Neural progenitor cell (in vitro differentiated cells): Measurements from ENCODE around the gene HSD11B2. TPM values are rescaled to one million over a fixed set of nuclear protein-coding genes. Genes with fewer than 3 reads are reported as not detected.

Experiments used
- DNase-seq: peaks from one replicate; pipeline ENCODE4 v3.0.0-alpha.2; 2016; ENCODE audit warnings: low spot score
- H2AFZ ChIP-seq: fragments of 200-600 bp; sonication (generic); replicated peaks from 2 replicates; pipeline ENCODE4 v1.6.1; 2016; ENCODE audit warnings: antibody characterized with exemption
- H3F3A ChIP-seq: fragments of 200-600 bp; sonication (generic); 2 replicates; pipeline ENCODE4 v1.6.1; 2016; ENCODE audit warnings: antibody characterized with exemption, low read depth
- H3K27ac ChIP-seq: fragments of 200-600 bp; sonication (generic); 2 replicates; pipeline ENCODE4 v1.5.1; 2016; ENCODE audit warnings: mild to moderate bottlenecking
- H3K27me3 ChIP-seq: fragments of 200-600 bp; sonication (generic); 2 replicates; pipeline ENCODE4 v1.6.1; 2016; ENCODE audit warnings: mild to moderate bottlenecking, moderate library complexity
- H3K36me3 ChIP-seq: fragments of 200-600 bp; sonication (generic); 2 replicates; pipeline ENCODE4 v1.5.1; 2016
- H3K4me1 ChIP-seq: fragments of 200-600 bp; sonication (generic); 2 replicates; pipeline ENCODE4 v1.6.1; 2016; ENCODE audit warnings: mixed run types
- H3K4me2 ChIP-seq: fragments of 200-600 bp; sonication (generic); 2 replicates; pipeline ENCODE4 v1.6.1; 2016
- H3K4me3 ChIP-seq: fragments of 200-600 bp; sonication (generic); 2 replicates; pipeline ENCODE4 v1.5.1; 2016
- H3K79me2 ChIP-seq: fragments of 200-600 bp; sonication (generic); 2 replicates; pipeline ENCODE4 v1.6.1; 2016; ENCODE audit warnings: low read depth
- H3K9ac ChIP-seq: fragments of 200-600 bp; sonication (generic); 2 replicates; pipeline ENCODE4 v1.6.1; 2016
- H3K9me3 ChIP-seq: fragments of 200-600 bp; sonication (generic); 2 replicates; pipeline ENCODE4 v1.5.1; 2016; ENCODE audit warnings: low read depth
- H4K20me1 ChIP-seq: fragments of 200-600 bp; sonication (generic); 2 replicates; pipeline ENCODE4 v1.6.1; 2016; ENCODE audit warnings: low read depth
- H3K27ac Mint-ChIP-seq: 3 replicates; pipeline ENCODE4 v1.8.0; 2021; ENCODE audit warnings: mixed read lengths
- H3K27me3 Mint-ChIP-seq: 2 replicates; pipeline ENCODE4 v1.8.0; 2022; ENCODE audit warnings: low read depth, mild to moderate bottlenecking, inconsistent platforms, moderate library complexity, mixed read lengths; ENCODE audit not compliant: insufficient read depth
- H3K36me3 Mint-ChIP-seq: 3 replicates; pipeline ENCODE4 v1.8.0; 2021; ENCODE audit warnings: mixed read lengths
- H3K4me1 Mint-ChIP-seq: 3 replicates; pipeline ENCODE4 v1.8.0; 2021; ENCODE audit warnings: mixed read lengths
- H3K4me3 Mint-ChIP-seq: 3 replicates; pipeline ENCODE4 v1.8.0; 2021; ENCODE audit warnings: mild to moderate bottlenecking, moderate library complexity, mixed read lengths
- H3K9me3 Mint-ChIP-seq: 3 replicates; pipeline ENCODE4 v1.8.0; 2020; ENCODE audit warnings: mixed read lengths
- EZH2 ChIP-seq: fragments of 200-600 bp; sonication (generic); IDR thresholded peaks from 2 replicates; pipeline ENCODE4 v1.6.1; 2017; ENCODE audit warnings: antibody characterized with exemption, mild to moderate bottlenecking, moderate library complexity
- EZH2phosphoT487 ChIP-seq: fragments of 200-600 bp; sonication (generic); IDR thresholded peaks from 2 replicates; pipeline ENCODE4 v1.6.1; 2017; ENCODE audit warnings: antibody characterized with exemption
- total RNA-seq: library from RNA; depleted of rRNA; stranded (reverse); fragments of >200 nt; gene quantifications from 2 replicates; pipeline ENCODE4 v1.2.3, GENCODE V29; 2015; ENCODE audit warnings: low replicate concordance
- TF ChIP-seq, protein P1 (sequence below): fragments of 200-600 bp; sonication (generic); IDR thresholded peaks from 2 replicates; pipeline ENCODE4 v1.5.1; 2017; ENCODE audit warnings: antibody characterized with exemption, mild to moderate bottlenecking

The HSD11B2 gene
- total RNA-seq, 1 donor from 2014 or later: not detected

DNA sequence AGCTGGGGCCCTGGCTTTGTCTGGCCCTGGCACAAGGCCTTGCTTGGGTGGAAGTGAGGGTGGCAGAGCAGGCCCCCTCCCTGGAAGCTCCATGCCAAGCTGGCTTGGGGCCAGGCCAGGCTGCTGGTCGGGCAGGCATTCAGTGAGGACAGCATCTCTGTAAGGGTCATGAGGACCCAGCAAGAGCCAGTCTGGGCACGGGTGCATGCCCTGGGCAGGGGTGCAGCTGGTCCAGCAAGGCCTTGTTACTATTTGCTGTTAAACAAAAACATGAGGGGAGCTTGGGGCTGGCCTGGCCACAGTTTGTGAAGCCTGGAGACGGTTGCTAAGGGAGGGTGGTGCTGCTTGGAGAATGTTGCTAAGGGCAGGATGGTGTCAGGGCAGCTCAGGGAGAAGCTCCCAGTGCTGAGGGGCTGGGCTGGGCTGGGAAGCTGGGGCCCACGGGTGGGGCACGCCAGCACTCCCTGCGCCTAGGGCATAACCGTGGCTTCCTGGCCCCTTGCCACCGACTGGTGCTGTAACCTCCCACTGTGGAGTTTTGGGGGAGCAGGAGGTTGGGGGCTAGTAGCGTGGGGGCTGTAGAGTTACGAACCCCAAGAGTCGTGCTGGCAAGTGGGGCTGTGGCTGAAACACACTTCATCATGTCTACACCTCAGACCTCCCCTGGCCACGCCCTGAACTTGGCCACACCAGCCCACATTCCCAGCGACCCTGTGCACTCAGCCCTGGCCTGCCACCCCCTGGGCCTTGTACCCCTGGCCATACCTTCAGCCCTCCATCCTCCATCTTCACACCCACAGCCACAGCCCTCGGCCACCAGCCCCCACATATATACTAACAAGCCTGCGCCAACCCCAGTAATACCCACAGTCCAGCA lies 39.3 kb upstream of the HSD11B2 start:
- H3K4me1 Mint-ChIP-seq: peaks cover 56% of the 10 kb centered on the region
- Histone ChIP-seq H3K79me2 (no peaks in the 10 kb centered on the region), H3K4me2 (no peak overlapping the region), H3K9ac (no peak overlapping the region), H3K27me3 (peaks cover 55% of the 10 kb centered on the region), H3K4me3 (no peak overlapping the region), H3F3A (peaks cover 34% of the 10 kb centered on the region), H4K20me1 (peaks cover 16% of the 10 kb centered on the region), H3K36me3 (no peaks in the 10 kb centered on the region), H2AFZ (no peak overlapping the region), H3K4me1 (peaks cover 49% of the 10 kb centered on the region), H3K27ac (no peak overlapping the region), H3K9me3 (no peaks in the 10 kb centered on the region)
- H3K9me3 Mint-ChIP-seq: no peaks in the 10 kb centered on the region
- TF ChIP-seq, protein P1, sequence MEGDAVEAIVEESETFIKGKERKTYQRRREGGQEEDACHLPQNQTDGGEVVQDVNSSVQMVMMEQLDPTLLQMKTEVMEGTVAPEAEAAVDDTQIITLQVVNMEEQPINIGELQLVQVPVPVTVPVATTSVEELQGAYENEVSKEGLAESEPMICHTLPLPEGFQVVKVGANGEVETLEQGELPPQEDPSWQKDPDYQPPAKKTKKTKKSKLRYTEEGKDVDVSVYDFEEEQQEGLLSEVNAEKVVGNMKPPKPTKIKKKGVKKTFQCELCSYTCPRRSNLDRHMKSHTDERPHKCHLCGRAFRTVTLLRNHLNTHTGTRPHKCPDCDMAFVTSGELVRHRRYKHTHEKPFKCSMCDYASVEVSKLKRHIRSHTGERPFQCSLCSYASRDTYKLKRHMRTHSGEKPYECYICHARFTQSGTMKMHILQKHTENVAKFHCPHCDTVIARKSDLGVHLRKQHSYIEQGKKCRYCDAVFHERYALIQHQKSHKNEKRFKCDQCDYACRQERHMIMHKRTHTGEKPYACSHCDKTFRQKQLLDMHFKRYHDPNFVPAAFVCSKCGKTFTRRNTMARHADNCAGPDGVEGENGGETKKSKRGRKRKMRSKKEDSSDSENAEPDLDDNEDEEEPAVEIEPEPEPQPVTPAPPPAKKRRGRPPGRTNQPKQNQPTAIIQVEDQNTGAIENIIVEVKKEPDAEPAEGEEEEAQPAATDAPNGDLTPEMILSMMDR: no peak
- no peak for TF ChIP-seq EZH2phosphoT487
- H3K36me3 Mint-ChIP-seq: no peaks in the 10 kb centered on the region
- DNase-seq: no peak
- peaks cover 15% of the 10 kb centered on the region for H3K27me3 Mint-ChIP-seq
- H3K4me3 Mint-ChIP-seq: peak overlapping the region; percentile 75
- H3K27ac Mint-ChIP-seq: peak overlapping the region; percentile 82

DNA sequence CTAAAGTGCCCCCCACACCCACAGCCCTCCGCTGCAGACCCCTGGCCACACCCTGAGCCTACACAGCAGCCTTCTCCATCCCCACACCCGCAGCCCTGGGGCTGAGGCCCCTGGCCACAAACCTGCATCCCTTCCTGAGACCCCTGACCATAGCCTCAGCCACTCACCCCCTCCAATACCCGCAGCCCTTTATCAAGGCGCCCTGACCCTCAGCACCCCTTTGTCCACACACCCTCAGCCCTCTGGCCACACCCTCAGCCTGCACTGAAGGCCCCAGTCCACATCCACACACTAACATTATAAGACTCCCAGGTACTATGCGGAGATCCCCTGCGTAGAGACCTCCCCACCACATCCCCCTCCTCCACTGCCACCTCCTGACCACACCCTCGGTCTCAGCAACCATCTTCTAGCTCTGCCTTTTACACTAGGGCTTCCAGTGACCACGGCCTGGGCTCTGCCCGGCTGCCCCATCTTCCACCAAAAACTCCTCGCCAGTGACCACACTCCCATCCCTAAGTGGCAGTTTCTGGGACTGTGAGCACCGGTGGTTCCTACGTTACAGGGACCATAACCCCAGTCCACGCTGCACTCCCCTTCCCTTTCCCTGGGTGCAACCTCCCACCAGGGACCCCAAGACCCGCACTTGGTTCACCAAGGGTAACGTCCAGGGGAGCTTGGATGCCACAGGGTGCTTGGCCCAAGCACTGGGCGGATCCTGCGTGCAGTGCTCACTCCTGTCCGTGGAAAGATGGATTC lies 38.4 kb upstream of the HSD11B2 start:
- H3K36me3 Mint-ChIP-seq: no peaks in the 10 kb centered on the region
- Histone ChIP-seq H4K20me1 (peaks cover 16% of the 10 kb centered on the region), H3K79me2 (no peaks in the 10 kb centered on the region), H3K4me1 (peaks cover 51% of the 10 kb centered on the region), H3K9ac (no peak overlapping the region), H3K27ac (no peak overlapping the region), H3F3A (peaks cover 40% of the 10 kb centered on the region), H2AFZ (no peak overlapping the region), H3K4me3 (peak overlapping the region; percentile 33), H3K9me3 (no peaks in the 10 kb centered on the region), H3K36me3 (no peaks in the 10 kb centered on the region), H3K4me2 (peak overlapping the region; percentile 60), H3K27me3 (peaks cover 55% of the 10 kb centered on the region)
- DNase-seq: no peak
- no peaks in the 10 kb centered on the region for H3K9me3 Mint-ChIP-seq
- peak overlapping the region; percentile 72 for H3K4me3 Mint-ChIP-seq
- TF ChIP-seq, protein P1: no peak
- no peak for TF ChIP-seq EZH2
- no peak for TF ChIP-seq EZH2phosphoT487
- H3K4me1 Mint-ChIP-seq: peaks cover 57% of the 10 kb centered on the region
- peak overlapping the region; percentile 57 for H3K27ac Mint-ChIP-seq
- peaks cover 13% of the 10 kb centered on the region for H3K27me3 Mint-ChIP-seq

DNA sequence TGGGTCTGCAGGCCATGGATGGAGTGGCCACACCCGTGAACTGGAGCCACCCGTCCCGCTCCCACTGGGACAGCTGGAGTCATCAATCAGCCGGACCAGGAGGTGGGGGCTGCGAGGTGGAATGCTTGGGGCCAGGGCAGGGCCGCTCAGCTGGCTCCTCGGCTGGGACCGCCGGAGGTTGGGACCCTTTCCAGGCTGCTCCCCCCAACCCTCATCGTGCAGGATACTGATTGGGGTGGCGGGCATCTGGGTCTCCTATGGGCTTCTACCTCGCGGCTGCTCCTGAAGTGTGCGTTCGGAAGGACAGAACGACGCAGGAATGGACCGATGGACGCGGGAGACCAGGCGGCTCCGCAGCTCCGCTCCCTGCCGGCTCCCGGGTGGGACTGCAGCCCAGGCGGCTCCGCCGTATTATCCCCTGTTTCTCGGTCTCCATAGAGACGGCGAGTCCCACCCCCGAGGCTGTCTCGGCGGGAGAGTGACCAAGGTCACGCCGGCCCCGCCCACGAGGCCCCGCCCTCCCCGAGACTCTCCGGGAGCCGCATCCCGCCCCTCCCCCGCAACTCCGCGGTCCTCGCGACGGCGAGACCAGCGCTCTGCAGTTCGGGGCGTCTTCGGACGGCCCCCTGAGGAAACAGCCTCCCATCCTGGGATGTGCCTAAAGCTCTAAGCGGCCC lies 37.7 kb upstream of the HSD11B2 start, which contains the start of gene TPPP3:
Gene TPPP3, minus strand, starts transcription at position 388 of the 677 bp plus-strand sequence. CDS start 2,387 bp downstream, outside the sequence.
- DNase-seq: peak; percentile 87
- Histone ChIP-seq H3K27me3 (peaks cover 59% of the 10 kb centered on the region), H4K20me1 (peaks cover 16% of the 10 kb centered on the region), H2AFZ (peak within 1 kb of the TSS; percentile 4), H3K4me1 (peaks cover 44% of the 10 kb centered on the region), H3F3A (peaks cover 40% of the 10 kb centered on the region), H3K9ac (no peak within 1 kb of the TSS), H3K9me3 (no peaks in the 10 kb centered on the region), H3K36me3 (no peaks in the 10 kb centered on the region), H3K79me2 (no peaks in the 10 kb centered on the region), H3K4me3 (peak within 1 kb of the TSS; percentile 33), H3K27ac (no peak within 1 kb of the TSS), H3K4me2 (peak within 1 kb of the TSS; percentile 60)
- no peaks in the 10 kb centered on the region for H3K9me3 Mint-ChIP-seq
- peaks cover 13% of the 10 kb centered on the region for H3K27me3 Mint-ChIP-seq
- peak within 1 kb of the TSS; percentile 79 for H3K4me3 Mint-ChIP-seq
- peaks cover 54% of the 10 kb centered on the region for H3K4me1 Mint-ChIP-seq
- H3K27ac Mint-ChIP-seq: peak within 1 kb of the TSS; percentile 57
- TF ChIP-seq EZH2: no peak
- TF ChIP-seq, protein P1: peak; percentile 66
- no peaks in the 10 kb centered on the region for H3K36me3 Mint-ChIP-seq
